ENCODE results near the gene DND1.
"Not testable (repeated sequence)": the region's sequence is repeated elsewhere in the genome, so short reads cannot be mapped to it uniquely, and the experiment has no call there.

DND1 gene
- 1.3 reads per million for total RNA-seq

DNA sequence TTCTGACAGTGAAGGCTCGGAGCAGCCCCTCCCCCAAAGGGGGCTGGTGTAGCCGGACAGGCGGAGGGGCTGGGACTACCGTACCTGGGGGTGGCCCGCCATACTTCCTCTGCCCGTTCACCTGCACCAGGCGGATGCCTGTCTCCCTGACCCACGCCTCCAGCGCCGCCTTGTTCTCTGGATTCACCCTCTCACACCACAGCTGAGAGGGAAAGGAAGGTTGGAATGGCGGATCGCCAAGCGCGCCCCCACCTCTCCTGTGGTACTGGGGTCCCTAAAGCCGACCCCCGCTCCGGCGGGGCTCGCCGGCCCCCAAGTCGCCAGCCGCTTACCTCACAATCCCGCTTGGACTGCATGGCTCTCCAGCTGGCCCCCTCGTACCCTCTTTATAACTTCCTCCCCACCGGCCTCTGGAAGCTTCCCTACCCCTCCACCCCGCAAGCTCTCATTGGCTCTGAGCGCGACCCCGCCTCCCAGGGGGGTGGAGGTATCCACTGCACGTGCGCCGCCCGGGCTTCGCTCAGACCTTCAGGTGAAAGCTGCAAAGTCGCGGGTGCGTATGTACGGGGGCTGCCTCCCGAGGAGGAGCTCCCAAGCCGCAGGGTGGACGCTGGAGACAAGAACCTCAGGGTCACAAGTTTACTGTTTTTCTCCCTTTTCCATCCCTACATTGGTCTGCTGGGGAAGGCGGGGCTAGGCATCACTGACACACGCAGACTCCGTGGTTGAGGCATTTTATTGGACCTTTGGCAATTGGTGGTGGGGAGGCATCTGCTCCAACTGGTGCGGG, at the start of gene DND1:
DND1 (minus strand) TSS at position 390 of the 790 bp plus-strand sequence; CDS start at position 356, 34 bp downstream.
- no peak for DNase-seq

DNA sequence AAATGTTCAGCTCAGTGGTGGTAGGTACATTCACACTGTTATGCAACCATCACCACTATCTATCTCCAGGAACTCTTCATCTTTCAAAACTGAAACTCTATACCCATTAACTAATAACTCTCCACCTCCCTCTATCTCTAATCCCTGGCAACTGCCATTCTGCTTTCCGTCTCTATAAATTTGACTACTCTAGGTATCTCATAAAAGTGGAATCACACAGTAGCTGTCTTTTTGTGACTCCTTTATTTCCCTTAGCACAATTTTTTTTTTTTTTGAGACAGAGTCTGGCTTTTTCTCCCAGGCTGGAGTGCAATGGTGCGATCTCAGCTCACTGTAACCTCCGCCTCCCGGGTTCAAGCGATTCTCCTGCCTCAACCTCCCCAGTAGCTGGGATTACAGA, 48.0 kb upstream of the DND1 start:
- DNase-seq = not testable (repeated sequence)

DNA sequence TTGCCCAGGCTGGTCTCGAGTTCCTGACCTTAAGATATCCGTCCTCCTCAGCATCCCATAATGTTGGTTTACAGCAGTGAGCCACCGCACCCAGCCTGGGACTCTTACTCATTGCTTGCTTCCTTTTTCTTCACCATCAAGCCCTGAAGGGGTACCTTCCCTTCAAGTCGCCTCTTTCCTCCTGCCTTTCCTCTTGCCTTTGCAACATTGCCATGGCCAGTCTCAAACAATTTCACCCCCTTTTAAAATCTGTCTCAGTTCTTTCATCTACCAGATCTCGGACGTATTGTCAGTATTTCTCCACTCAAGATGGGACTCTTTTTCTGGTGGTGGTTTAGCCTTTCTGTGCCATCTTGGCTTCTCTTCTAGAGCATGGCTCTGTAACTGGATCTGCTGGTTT, 47.4 kb upstream of the DND1 start:
- DNase-seq = not testable (repeated sequence)

DNA sequence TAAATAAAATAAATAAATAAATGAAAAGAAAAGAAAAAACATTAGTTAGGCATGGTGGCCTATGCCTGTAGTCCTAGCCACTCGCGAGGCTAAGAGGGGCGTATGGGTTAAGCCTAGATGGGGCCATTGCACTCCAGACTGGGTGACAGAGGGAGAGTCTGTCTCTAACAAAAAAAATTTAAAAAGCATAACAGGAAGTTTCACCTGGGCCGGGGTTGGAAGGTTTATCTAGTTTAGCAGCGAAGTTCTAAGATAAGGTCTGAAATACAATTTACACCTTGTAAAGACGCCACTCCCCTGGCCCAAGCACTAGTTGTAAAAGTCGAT, 44.9 kb upstream of the DND1 start:
- DNase-seq = no peak

DNA sequence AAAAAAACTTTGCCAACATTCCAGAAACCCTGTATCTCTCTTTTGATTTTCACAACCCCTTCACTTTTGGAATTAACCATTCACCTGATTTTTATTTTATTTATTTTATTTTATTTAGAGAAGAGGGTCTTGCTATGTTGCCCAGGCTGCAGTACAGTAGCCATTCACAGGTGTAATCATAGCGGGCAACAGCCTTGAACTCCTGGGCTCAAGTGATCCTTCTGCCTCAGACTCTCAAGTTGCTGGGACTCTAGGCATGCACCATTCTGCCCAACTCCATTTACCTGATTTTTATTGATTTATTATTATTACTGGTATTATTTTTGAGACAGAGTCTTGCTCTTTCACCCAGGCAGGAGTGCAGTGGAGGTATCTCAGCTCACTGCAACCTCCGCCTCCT, 42.9 kb upstream of the DND1 start:
- DNase-seq = not testable (repeated sequence)

DNA sequence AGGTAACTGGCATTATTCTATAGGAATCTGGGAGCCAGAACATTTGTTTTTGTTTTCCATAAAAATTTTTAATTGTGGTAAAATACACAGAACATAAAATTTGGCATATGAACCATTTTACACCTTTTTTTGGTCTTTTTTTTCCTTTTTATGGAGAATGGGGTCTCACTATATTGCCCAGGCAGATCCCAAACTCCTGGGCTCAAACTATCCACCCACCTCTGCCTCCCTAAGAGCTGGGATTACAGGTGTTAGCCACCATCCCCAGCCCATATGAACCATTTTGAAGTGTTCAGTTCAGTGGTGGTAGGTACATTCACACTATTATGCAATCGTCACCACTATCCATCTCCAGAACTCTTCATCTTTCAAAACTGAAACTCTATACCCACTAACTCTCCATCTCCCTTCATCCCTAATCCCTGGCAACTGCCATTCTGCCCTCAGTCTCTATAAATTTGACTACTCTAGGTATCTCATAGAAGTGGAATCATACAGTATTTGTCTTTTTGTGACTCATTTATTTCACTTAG, 40.3 kb upstream of the DND1 start:
- DNase-seq = no peak

DNA sequence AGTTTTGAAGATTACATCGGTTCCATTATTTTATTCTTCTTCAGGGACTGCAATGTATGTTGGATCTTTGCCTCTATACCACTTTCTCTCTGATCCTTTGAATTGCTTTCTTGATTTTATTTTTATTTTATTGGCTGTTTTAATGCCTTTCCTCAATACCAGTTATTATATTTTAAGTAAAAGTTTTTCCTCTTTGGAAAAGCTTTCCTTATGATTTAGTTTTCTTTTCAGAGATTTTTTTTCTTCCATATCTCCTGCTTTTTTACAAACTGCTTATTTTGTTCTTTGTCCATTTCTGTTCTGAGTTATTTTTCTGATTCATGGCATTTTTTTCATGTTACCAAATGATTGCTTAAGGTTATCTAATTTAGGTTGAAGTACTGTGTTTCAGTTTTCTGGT, 38.4 kb upstream of the DND1 start:
- no peak for DNase-seq

DNA sequence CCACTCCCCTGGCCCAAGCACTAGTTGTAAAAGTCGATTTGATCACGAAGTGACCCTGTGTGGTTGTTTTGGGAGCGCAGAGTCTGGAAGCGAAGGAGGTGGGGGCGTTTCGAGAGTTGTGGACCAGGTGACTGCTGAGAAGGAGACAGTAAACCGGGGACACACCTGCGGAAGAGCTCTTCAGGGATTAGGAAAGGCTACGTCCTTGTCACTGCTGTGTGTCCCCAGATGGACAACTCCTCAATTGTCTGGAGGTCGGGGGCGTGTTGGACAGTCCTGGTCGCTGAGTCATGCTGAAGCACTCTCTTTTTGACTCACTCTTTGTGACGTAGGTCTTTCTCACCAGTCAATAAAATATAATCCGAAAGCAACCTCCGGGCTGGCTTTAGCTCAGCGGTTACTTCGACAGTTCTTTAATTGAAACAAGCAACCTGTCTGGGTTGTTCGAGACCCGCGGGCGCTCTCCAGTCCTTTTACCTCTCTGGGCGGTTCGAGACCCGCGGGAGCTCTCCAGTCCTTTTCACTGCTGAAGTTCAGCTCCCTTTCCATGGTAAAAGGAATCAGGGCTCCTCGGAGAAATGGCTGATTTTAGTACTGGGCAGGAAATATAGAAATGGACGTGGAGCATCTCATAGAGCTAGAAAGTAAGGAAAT, 37.6 kb upstream of the DND1 start:
- peak; percentile 70 for DNase-seq

DNA sequence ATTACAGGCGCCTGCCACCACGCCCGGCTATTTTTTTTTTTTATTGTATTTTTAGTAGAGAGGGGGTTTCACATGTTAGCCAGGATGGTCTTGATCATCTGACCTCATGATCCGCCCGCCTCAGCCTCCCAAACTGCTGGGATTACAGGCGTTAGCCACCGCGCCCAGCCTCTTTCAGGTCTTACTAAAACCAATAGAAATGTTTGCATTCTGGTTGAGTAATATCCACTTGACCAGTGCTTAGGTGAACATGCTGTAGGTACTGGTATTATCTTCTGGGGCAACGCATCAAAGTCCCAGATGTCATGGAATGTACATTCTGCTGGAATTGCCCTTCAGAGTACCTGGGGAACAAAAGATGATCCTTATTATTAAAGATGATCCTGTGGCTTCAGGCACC, 35.4 kb upstream of the DND1 start:
- not testable (repeated sequence) for DNase-seq

DNA sequence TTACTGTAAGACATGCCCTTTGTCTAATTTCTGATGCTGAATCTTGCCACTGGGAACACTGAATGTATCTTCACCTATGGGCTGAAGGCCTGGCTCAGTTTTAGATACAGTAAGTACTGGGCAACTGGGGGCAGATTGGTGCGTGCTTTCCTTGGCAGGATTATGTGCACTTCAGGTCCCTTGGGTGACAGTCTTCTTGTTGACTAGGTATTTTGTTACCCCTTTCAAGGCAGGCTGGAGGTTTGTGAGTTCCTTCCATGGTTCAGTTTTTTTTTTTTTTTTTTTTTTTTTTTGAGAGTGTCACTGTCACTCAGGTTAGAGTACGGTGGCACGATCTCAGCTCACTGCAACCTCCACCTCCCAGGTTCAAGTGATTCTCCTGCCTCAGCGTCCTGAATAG, 34.4 kb upstream of the DND1 start:
- no peak for DNase-seq

DNA sequence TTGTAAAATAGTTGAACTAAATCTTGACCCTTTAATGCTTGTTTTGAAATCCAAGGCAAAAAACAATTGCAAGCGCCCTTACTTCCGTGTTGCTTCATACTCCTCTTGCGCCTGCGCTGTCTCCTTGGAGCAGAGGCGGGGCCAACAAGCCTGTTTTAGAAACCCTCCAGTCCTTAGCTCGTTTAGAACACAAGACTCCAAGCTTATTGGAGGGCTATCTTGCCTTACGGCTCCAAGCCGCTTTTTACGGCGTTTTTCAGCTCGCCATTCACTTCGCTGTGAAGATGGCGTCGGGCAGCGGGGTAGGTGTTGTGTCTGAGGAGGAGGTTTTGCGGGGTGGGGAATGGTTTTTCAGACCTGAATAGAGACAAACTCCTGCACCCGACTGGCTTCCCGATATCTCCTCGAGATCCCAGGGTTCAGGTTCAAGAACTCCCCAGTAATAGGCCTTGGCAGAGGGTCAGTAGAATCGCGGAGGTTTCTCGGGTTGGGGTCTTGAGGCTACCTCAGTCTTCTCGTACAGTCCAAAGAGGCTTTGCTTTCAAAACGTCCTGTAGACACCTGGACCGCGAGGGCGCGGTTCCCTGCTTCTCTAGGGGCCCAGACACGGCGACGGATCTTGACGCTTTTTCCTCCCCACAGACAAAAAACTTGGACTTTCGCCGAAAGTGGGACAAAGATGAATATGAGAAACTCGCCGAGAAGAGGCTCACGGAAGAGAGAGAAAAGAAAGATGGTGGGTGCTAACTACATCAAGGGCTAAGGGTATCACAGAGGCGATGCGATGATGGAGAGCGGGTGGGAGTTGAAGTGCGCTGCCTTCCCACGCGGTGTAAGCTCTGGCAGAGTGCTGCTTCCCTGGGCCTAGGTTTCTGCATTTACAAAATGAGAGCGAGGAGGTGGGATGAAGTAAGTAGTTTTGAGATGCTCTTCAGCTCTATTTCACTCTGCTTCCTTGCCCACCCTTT, 27.1 kb upstream of the DND1 start, which contains the start of gene ZMAT2:
ZMAT2 (plus strand) TSS at position 271 of the 968 bp plus-strand sequence; CDS start at position 285, 14 bp downstream.
- peak; percentile 92 for DNase-seq

DNA sequence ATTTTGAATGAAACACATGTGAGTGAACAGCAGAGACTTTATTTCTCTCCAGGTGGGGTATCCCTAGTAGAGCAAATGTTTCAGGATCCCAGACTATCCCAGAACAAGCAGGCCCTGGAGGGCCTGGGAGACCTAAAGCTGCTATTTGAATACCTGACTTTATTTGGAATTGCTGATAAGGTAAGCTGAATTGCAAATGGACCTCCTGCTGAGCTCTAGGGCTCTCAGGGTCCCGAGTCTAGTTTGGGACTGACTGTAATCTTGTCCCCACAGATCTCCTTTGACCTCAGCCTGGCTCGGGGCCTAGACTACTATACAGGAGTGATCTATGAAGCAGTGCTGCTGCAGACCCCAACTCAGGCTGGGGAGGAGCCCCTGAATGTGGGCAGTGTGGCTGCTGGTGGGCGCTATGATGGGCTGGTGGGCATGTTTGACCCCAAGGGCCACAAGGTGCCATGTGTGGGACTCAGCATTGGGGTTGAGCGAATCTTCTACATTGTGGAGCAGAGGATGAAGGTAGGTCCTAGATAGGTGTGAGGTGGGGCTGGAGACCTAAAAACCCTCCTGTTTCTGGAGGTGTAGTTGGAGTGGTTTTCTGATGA, 23.6 kb upstream of the DND1 start:
- no peak for DNase-seq

DNA sequence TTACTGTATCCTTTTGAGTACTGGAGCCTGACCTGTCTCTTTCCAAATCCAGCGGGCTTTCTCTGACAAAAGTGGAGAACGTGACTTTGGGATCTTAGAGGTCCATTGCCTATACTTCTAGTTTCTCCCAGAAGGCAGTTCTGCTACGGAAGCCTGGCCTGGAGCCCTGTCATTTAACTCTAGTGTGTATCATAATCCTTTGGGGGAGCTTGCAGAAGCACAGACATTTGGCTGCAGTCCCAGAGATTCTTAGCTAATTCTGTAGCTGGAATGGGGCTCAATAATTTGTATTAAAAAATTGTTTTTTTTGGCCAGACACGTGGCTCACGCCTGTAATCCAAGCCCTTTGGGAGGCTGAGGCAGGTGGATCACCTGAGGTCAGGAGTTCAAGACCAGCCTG, 20.9 kb upstream of the DND1 start:
- no peak for DNase-seq

DNA sequence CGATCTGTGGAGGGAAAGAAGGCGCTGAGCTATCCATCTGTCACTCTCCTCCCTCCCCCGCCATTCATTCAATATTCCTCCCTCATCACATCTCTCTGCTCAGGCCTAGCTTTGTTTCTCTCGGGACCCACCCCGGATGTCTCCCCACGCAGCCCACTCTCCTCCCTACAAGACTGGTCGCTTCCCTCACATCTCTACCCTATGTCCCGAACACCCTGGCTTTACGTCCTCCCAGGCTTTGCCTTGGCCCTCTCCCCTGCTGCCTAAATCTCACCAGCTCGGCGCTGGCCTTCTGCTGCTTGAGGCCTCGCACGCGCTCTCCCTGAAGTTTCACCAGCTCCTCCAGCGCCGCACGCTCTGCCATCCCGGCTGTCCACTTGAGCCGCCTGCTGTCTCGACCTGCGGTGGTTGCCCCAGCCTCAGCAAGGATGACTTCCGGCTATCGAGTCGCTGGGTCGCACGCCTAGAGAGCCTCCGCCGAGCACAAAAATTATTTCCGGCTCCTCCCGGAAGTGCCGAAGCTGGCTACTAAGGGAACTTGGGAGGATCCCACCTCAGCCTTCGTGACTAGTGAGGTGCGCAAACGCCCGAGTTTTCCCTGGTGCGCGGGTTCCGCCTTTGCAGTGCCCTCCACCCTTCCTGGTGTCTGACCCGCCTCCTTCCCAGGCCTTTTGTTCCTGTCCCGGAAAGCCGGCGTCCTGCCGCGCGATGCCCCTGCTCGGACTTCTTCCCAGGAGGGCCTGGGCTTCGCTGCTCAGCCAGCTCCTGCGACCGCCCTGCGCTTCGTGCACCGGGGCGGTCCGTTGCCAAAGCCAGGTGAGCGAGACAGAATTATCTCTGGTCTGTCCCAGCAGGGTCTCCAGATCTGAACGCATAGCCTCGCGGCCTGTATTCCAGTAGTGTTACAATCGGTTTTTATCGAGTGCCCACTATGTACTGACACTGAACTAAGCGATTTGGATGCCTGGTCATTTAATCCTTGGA, 17.9 kb upstream of the DND1 start, which contains the start of the genes HARS1 and HARS2:
HARS1 (minus strand) TSS at position 430 of the 984 bp plus-strand sequence; CDS start at position 364, 66 bp downstream.
HARS2 (plus strand) TSS at position 515 of the 984 bp plus-strand sequence; CDS start at position 709, 194 bp downstream.
- DNase-seq = peak; percentile 78

DNA sequence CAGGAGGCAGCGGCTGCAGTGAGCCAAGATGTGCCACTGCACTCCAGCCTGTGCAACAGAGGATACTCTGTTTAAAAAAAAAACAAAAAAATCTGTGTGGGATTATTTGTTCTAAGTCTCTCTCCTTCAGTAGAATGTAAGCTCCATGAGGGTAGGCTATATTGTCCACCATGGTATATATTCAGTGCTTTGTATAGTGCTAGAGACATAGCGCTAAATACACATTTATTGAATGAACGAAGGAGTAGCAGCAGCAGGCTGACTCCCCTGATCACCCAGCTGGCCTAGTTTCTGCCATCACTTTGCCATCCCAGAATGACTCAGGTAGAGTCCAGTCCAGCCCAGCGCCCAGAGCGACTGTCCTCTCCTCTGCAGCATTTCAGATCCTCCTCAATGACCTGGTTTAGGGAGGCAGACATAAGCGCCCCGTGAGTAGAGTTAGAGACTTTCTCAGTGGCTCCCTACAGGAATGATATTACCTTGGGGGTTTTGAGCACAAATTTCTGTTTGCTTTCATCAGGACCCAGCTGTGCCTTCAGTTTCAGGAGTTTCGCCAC, 17.1 kb upstream of the DND1 start:
- no peak for DNase-seq

DNA sequence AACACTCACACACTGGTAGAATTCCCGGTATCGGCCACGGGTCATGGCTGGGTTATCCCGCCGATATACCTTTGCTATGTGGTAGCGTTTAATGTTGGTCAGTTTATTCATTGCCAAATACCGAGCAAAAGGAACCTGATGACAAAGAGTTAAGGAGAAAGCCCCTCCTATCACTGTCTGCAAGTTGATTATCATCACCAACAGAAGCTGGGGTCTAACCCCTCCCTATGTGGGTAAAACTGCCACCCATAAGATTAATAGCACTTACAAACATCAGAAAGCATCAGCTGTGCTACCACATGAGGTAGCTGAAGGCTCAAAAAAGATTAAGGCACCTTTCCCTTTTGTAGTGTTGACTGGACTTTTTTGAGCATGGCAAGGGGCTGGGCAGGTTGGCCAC, 5.6 kb upstream of the DND1 start:
- no peak for DNase-seq

DNA sequence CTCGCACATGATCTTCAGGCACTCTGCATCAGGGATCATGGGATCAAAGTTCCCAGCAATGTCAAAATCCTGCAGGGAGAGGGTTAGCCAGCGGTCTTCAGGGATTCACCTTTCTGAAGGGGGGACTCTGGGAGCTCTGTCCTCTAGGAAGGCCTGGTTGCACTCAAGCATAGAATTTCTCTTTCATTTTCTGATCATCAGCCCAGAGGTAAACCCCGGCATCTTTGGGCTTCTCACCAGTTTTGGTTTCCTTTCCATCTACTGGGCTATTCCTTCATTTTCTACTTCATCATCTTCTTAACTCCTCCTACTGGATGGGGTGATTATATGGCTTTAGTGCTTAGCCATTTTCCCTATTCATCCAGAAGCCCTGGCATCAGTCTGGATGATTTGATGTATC, 4.6 kb upstream of the DND1 start:
- no peak for DNase-seq

DNA sequence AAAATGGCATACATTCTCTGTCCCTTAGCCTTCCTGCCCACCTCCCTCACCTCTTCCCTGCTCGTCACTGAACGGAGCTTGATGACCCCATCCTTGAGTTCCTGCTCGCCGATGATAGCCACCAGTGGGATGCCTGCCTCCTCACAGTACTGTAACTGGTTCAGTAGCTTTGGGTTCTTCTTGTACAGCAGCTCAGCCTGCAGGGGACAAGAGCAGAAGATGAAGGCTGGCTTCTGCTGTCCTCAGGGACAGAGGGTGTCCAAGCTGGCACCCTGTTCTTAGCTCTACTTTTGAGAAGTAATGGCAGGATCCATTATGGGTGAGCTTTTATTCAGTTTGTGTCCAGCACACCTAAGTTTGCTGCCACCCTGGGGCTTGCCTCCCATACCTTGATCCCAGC, 1.3 kb upstream of the DND1 start:
- no peak for DNase-seq

DNA sequence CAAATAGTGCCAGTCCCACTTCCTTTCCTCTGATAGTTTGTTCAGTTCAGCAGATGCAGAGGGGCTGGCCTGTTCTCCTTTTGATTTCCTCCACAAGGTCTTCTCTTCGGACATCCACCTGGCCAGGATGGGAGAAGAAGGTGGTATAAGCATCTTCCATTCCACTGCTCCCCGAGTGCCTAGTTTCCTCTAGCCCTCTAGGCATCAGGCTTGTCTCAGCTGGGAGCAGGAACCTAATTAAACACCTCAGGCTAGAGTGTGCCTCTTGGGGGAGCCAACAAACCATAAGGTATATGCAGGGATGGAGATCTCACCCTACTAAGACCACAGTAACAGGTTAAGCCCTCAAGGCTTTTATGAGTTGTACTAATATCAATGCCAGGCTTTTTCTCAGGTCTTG, 835 bp upstream of the DND1 start:
- no peak for DNase-seq

DNA sequence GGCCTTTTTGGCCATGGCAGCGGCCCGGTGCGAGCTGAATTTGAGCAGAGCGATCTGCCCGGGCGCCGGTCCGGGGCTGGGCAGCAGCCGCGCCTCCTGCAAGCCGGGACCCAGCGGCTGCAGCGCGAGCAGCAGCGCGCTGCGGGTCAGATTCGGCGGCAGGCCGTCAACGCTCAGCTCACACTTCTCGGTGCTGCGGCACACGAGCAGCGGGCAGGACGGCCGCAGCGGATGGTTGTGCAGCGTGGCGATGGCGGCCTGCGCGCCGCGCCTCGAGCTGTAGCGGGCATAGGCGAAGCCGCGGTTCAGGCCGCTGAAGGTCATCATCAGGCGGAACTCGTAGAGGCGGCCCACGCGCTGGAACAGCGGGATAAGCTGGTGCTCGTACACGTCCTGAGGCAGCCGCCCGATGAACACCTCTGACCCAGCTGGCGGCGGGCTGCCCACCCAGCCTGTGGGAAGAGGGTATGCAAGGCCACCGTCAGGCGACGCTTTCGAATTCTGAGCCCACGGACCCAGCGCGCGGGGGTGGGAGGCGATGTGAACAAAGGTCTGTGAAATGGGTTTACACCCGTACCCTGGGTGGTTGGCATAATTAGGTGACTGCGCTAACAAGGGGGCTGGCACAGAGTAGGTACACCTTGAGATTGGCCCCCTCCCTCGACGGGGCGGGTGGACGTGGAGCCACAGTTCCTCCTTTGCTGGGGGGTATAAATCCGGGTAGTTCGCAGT, 755 bp downstream of the DND1 start:
- no peak for DNase-seq
